AG04449 (cell line): Measurements from ENCODE around the gene SIM1.

Experiments used
- CTCF ChIA-PET: fragments of 350-600 bp; formaldehyde crosslinking; extraction: SDS; loops from one replicate; lab custom pipeline; 2021; ENCODE audit warnings: antibody characterized with exemption; lab: Yijun Ruan, JAX
- POLR2A ChIA-PET: fragments of 400-600, 350-600 bp; formaldehyde crosslinking; extraction: SDS; loops from one replicate; lab custom pipeline; 2020; ENCODE audit warnings: antibody characterized with exemption, inconsistent platforms; lab: Yijun Ruan, JAX
- DNase-seq: peaks from one replicate; pipeline ENCODE4 v3.0.0-alpha.2; 2010; ENCODE audit warnings: low read depth, low spot score
- H3K4me3 ChIP-seq: 2 replicates; pipeline ENCODE4 v1.5.1; 2011; ENCODE audit warnings: low read depth, mild to moderate bottlenecking, control low read depth, low read length
- CTCF ChIP-seq: IDR thresholded peaks from one replicate; pipeline ENCODE4 v1.5.1; 2011; ENCODE audit warnings: mild to moderate bottlenecking, moderate library complexity, low read length, control low read depth, inconsistent platforms; ENCODE audit not compliant: insufficient read depth; ENCODE audit errors: missing control alignments

Gene SIM1

GRCh38 chr6:100440935-100441334 lies 23.8 kb downstream of the SIM1 start:
- TF ChIP-seq CTCF, result no peak
- ChIA-PET CTCF (interaction anchor here (1.0 to 1.1 kb wide), 2 partner anchors 20 to 264 kb away, joined by 3 read pairs; no protein-coding TSS in a partner anchor), POLR2A (no interaction called here)
- no peak overlapping the region for H3K4me3 ChIP-seq
- DNase-seq, result no peak

GRCh38 chr6:100435299-100435698 lies 29.4 kb downstream of the SIM1 start:
- ChIA-PET CTCF (interaction anchor here (1.3 kb wide), 1 partner anchor 320 kb away, joined by 3 read pairs; no protein-coding TSS in a partner anchor), POLR2A (no interaction called here)
- no peak for DNase-seq
- H3K4me3 ChIP-seq, result no peak overlapping the region
- no peak for TF ChIP-seq CTCF

- POLR2A ChIA-PET, result no interaction called here
Observed at GRCh38 chr6:100433726-100434435, 30.8 kb downstream of the SIM1 start.

GRCh38 chr6:100432136-100432535 lies 32.6 kb downstream of the SIM1 start:
- no peak for TF ChIP-seq CTCF
- CTCF ChIA-PET, result interaction anchor here (0.9 to 1.0 kb wide), 2 partner anchors 17 to 28 kb away, joined by 3 to 4 read pairs; no protein-coding TSS in a partner anchor
- no peak for DNase-seq
- POLR2A ChIA-PET, result interaction anchor here (0.6 kb wide), 1 partner anchor 20 kb away, joined by 3 read pairs; no protein-coding TSS in a partner anchor
- no peak overlapping the region for H3K4me3 ChIP-seq

More at GRCh38 chr6:100433726-100434435, 30.8 kb downstream of the SIM1 start:
- DNase-seq, result no peak
- CTCF ChIA-PET, result interaction anchor here (1.7 kb wide), 1 partner anchor 27 kb away, joined by 5 read pairs; no protein-coding TSS in a partner anchor
- TF ChIP-seq CTCF, result no peak
- no peak overlapping the region for H3K4me3 ChIP-seq

- no peak for TF ChIP-seq CTCF
- H3K4me3 ChIP-seq, result no peak overlapping the region
- DNase-seq, result no peak
- ChIA-PET CTCF (interaction anchor here (1.5 to 2.2 kb wide), 3 partner anchors 10 to 30 kb away, joined by 3 to 7 read pairs (median 7); no protein-coding TSS in a partner anchor), POLR2A (no interaction called here)
Observed at GRCh38 chr6:100430962-100431361, 33.8 kb downstream of the SIM1 start.

GRCh38 chr6:100427452-100427851 lies 37.3 kb downstream of the SIM1 start:
- DNase-seq, result no peak
- H3K4me3 ChIP-seq, result no peak overlapping the region
- no peak for TF ChIP-seq CTCF
- ChIA-PET POLR2A (no interaction called here), CTCF (no interaction called here)
